Skeletal muscle satellite cell (primary cell): ENCODE results near the gene TSEN15. TPM values are rescaled to one million over a fixed set of nuclear protein-coding genes. Genes with fewer than 3 reads are reported as not detected.

Experiments
- H3K27me3 ChIP-seq: 2 replicates; pipeline ENCODE4 v1.7.0; 2013; ENCODE audit warnings: low read length; ENCODE audit not compliant: control insufficient read depth, insufficient read depth
- H3K36me3 ChIP-seq: 2 replicates; pipeline ENCODE4 v1.7.0; 2013; ENCODE audit warnings: mild to moderate bottlenecking, control low read depth, low read length; ENCODE audit not compliant: insufficient read depth
- H3K4me1 ChIP-seq: 2 replicates; pipeline ENCODE4 v1.7.0; 2013; ENCODE audit warnings: low read length; ENCODE audit not compliant: control insufficient read depth, insufficient read depth
- H3K4me2 ChIP-seq: 2 replicates; pipeline ENCODE4 v1.7.0; 2013; ENCODE audit warnings: mild to moderate bottlenecking, low read length
- H3K4me3 ChIP-seq: 2 replicates; pipeline ENCODE4 v1.7.0; 2013; ENCODE audit warnings: low read length
- H3K9ac ChIP-seq: 2 replicates; pipeline ENCODE4 v1.7.0; 2013; ENCODE audit warnings: mild to moderate bottlenecking, low read depth, low read length, moderate library complexity
- H3K9me3 ChIP-seq: replicated peaks from 2 replicates; pipeline ENCODE4 v1.7.0; 2013; ENCODE audit warnings: mild to moderate bottlenecking, control low read depth, low read length
- total RNA-seq: library from RNA; depleted of rRNA; stranded (reverse); fragments of >200 nt; gene quantifications from 2 replicates; pipeline ENCODE4 v1.2.3, GENCODE V29; 2012; rRNA removed

The TSEN15 gene
- 39.0 and 45.2 TPM in 2 replicates for total RNA-seq

DNA sequence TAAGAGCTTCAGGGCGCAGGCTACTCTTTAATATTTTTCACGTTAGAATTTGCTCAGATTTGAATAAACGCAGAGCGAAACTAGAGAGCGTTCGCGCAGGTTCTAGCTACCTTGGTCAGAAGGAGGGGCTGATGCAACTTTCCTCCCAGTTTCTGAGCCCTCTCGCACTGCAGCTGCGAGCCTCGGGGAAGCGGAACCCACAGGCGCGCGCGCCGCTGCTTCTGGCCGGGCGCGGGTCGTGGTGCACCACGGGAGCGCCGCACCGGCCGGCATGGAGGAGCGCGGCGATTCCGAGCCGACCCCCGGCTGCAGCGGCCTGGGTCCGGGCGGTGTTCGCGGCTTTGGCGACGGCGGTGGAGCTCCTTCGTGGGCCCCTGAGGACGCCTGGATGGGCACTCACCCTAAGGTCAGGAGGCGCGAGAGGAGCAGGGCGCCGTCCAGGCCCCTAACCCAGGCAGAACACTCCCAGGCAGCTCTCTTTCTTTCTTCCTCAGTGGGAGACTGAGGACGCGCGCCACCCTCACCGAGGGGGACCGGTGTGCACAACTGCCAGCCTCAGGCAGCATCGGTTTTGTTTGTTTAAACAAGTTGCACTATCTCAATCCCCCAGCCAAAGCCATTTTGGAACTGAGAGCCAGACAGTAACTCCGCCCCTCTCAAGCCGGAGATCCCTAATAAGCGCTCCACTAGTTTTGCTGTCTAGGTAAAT, at the start of gene TSEN15:
Gene TSEN15, plus strand, starts transcription at position 246 of the 709 bp plus-strand sequence. Its CDS starts 26 bp downstream, at position 272.
- Histone ChIP-seq H3K9me3 (no peaks in the 10 kb centered on the region), H3K4me1 (peaks cover 21% of the 10 kb centered on the region), H3K4me2 (peak within 1 kb of the TSS; percentile 89), H3K4me3 (peak within 1 kb of the TSS; percentile 99), H3K9ac (peak within 1 kb of the TSS; percentile 97), H3K27me3 (no peaks in the 10 kb centered on the region), H3K36me3 (peaks cover 5% of the 10 kb centered on the region)

DNA sequence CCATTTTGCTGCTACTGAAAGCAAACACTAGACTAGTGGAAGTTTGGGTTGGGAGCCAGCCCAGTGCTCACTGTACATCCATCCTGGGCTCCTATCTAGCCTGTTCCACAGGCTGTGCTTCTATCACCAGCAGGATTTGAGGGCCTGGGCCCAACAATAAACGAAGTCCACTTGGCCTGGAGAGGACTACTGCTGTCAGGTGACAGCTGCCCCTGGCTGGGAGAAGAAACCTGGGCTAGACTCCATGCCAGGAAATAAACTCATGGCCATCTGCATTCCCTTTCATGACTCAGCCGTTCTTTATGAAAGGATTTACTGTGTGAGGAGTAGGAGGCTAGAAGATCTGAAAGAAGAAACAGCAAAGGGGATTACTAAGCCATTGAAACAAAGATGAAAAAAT, 49.5 kb upstream of the TSEN15 start:
- Histone ChIP-seq H3K4me2 (peak overlapping the region; percentile 48), H3K36me3 (no peaks in the 10 kb centered on the region), H3K9me3 (no peaks in the 10 kb centered on the region), H3K4me1 (peaks cover 16% of the 10 kb centered on the region), H3K4me3 (no peak overlapping the region), H3K27me3 (no peaks in the 10 kb centered on the region), H3K9ac (peak overlapping the region; percentile 65)

- no peak overlapping the region for H3K4me3 ChIP-seq
- H3K4me1 ChIP-seq: peaks cover 16% of the 10 kb centered on the region
- no peaks in the 10 kb centered on the region for H3K9me3 ChIP-seq
- H3K4me2 ChIP-seq: no peak overlapping the region
- H3K27me3 ChIP-seq: no peaks in the 10 kb centered on the region
- H3K9ac ChIP-seq: no peak overlapping the region
- no peaks in the 10 kb centered on the region for H3K36me3 ChIP-seq
Measured at GRCh38 chr1:184004935-184005334, 46.6 kb upstream of the TSEN15 start.

GRCh38 chr1:184005506-184005905, 46.0 kb upstream of the TSEN15 start:
- H3K4me1 ChIP-seq: peaks cover 16% of the 10 kb centered on the region
- no peak overlapping the region for H3K4me3 ChIP-seq
- H3K27me3 ChIP-seq: no peaks in the 10 kb centered on the region
- no peaks in the 10 kb centered on the region for H3K9me3 ChIP-seq
- H3K4me2 ChIP-seq: no peak overlapping the region
- no peak overlapping the region for H3K9ac ChIP-seq
- H3K36me3 ChIP-seq: no peaks in the 10 kb centered on the region

DNA sequence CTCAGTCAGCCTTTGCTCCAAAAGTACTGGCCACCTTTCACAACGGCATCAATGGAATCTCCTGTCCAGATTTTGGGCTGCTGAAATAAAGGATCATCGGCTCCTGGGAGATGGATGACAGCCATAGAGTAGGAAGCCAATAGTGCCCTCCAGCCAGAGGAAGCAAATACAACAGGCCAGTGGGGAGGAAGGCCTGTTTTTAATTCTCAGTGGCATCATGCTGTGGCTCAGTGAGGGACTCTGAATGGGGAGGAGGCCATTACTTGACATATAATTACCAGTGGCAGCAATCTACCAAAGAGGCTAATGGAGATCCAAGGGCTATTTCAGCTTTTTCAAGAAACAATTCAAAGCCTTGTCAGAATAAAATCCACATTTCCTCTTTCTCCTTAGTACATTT, 40.7 kb upstream of the TSEN15 start:
- Histone ChIP-seq H3K9me3 (no peaks in the 10 kb centered on the region), H3K4me3 (no peak overlapping the region), H3K36me3 (no peaks in the 10 kb centered on the region), H3K27me3 (no peaks in the 10 kb centered on the region), H3K4me1 (no peaks in the 10 kb centered on the region), H3K9ac (no peak overlapping the region), H3K4me2 (no peak overlapping the region)

DNA sequence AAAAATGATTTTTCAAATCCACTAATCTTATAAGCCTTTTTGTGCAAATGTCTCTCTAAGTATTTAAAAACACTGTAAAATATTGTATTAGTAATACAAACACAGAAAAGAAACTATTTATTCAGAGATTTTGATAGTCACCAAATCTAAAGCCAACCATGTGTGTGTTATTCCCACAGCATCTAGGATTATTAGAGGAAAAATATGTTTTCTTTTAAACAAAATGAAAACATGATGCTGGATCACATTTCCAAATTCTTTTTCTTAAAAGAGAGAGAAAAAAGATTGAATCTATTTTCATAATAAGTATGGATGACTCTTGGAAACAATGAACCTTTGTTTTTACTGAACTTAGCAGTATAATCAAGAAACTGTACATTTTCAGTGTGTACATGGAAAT, 39.3 kb upstream of the TSEN15 start:
- H3K9me3 ChIP-seq: no peaks in the 10 kb centered on the region
- no peak overlapping the region for H3K9ac ChIP-seq
- no peak overlapping the region for H3K4me3 ChIP-seq

DNA sequence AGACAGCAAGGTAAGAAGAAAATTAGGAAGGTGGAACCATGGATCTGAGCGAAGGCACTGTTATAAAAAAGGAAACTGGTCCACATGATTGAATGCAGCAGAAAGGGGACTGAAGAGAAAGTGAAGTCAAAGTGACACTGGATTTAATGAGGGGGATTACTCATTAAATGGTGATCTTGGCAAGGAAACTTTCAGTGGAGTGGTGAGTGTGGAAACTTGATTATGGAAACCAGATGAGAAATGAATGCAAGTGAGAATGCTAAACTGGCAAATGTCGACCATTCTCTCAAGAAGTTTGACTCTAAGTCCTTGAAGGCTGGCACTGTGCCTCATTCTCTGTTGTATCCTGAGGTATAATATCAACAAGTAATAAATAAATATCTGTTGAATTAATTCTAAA, 37.3 kb upstream of the TSEN15 start:
- Histone ChIP-seq H3K4me1 (no peaks in the 10 kb centered on the region), H3K27me3 (no peaks in the 10 kb centered on the region), H3K9me3 (no peaks in the 10 kb centered on the region), H3K9ac (no peak overlapping the region), H3K4me2 (no peak overlapping the region), H3K4me3 (no peak overlapping the region), H3K36me3 (no peaks in the 10 kb centered on the region)

More for the DNA sequence above, 39.3 kb upstream of the TSEN15 start:
- H3K4me2 ChIP-seq: no peak overlapping the region
- no peaks in the 10 kb centered on the region for H3K27me3 ChIP-seq
- H3K4me1 ChIP-seq: no peaks in the 10 kb centered on the region
- H3K36me3 ChIP-seq: no peaks in the 10 kb centered on the region

DNA sequence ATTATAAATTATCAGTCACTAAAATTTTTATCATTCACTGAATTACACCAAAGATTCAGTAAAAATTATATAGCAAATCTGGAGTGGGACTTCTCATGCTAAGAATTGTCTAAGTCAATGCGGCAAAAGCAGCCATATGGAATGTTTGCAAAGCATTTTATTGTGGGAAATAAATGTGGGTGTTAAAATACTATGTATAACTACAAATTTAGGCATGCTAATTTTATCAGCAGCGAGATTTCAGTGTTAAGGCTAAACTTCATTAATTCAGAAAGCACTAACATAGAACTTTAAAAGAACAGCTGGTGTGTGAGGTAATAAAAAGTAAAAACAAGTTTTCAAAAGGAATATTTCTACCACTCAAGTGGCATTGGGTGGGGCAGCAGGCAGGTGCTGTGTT, 35.4 kb upstream of the TSEN15 start:
- Histone ChIP-seq H3K9me3 (no peaks in the 10 kb centered on the region), H3K27me3 (no peaks in the 10 kb centered on the region), H3K36me3 (no peaks in the 10 kb centered on the region), H3K4me2 (no peak overlapping the region), H3K4me1 (no peaks in the 10 kb centered on the region), H3K9ac (no peak overlapping the region), H3K4me3 (no peak overlapping the region)

- no peak overlapping the region for H3K4me3 ChIP-seq
- H3K9ac ChIP-seq: no peak overlapping the region
- H3K4me1 ChIP-seq: no peaks in the 10 kb centered on the region
- H3K36me3 ChIP-seq: no peaks in the 10 kb centered on the region
- no peaks in the 10 kb centered on the region for H3K27me3 ChIP-seq
- no peak overlapping the region for H3K4me2 ChIP-seq
- H3K9me3 ChIP-seq: no peaks in the 10 kb centered on the region
Measured at GRCh38 chr1:184017306-184017705, 34.2 kb upstream of the TSEN15 start.

DNA sequence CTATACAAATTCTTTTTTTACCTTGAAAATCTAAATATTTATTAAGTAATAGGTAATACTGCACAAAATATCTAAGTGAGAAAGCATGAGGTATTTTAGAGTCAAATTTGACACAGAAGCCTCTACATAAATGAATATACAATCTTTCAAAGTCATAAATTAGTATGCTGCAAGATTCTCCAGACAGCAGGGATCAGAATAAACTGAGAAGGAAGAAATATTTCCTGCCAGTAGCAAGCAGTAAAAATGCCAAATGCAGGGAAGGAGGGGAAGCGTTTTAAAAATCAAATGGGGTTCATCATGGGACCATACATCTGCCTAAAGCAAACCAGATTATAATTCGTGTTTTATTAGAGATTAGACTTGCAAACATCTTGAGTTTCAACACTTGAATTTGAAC, 32.9 kb upstream of the TSEN15 start:
- H3K27me3 ChIP-seq: no peaks in the 10 kb centered on the region
- H3K4me2 ChIP-seq: no peak overlapping the region
- no peak overlapping the region for H3K4me3 ChIP-seq
- no peaks in the 10 kb centered on the region for H3K4me1 ChIP-seq
- no peaks in the 10 kb centered on the region for H3K9me3 ChIP-seq
- H3K9ac ChIP-seq: no peak overlapping the region
- H3K36me3 ChIP-seq: no peaks in the 10 kb centered on the region

- no peaks in the 10 kb centered on the region for H3K4me1 ChIP-seq
- H3K27me3 ChIP-seq: no peaks in the 10 kb centered on the region
- no peaks in the 10 kb centered on the region for H3K9me3 ChIP-seq
- H3K9ac ChIP-seq: no peak overlapping the region
- no peaks in the 10 kb centered on the region for H3K36me3 ChIP-seq
- no peak overlapping the region for H3K4me3 ChIP-seq
- no peak overlapping the region for H3K4me2 ChIP-seq
Measured at GRCh38 chr1:184019069-184019468, 32.5 kb upstream of the TSEN15 start.

DNA sequence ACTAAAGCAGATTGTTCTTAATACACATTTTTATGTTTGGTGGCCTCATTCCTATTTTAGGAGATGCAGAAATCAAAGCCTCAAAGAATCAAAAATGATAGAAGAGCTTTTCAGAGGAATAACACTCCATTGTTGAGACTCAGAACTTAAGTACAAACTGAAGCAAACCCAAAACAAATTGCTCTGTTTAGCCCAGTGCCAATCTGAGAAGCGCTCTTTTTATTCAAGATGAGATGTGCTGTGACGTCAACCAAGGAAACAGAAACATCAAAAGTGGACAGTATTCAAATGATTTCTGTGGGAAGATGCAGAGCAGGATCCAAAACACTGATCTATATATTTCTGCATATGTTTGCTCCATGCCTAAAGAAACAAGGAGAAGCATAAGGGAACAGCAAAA, 32.0 kb upstream of the TSEN15 start:
- no peaks in the 10 kb centered on the region for H3K36me3 ChIP-seq
- H3K4me1 ChIP-seq: peaks cover under 1% of the 10 kb centered on the region
- no peak overlapping the region for H3K4me3 ChIP-seq
- no peaks in the 10 kb centered on the region for H3K9me3 ChIP-seq
- no peak overlapping the region for H3K4me2 ChIP-seq
- H3K27me3 ChIP-seq: no peaks in the 10 kb centered on the region
- no peak overlapping the region for H3K9ac ChIP-seq
